ENCODE measurements around the gene TMEM176B. TPM values are rescaled to one million over a fixed set of nuclear protein-coding genes. Genes with fewer than 3 reads are reported as not detected.

TMEM176B gene
- total RNA-seq, 1 experiment from 2014 or later: 0.31 TPM

DNA sequence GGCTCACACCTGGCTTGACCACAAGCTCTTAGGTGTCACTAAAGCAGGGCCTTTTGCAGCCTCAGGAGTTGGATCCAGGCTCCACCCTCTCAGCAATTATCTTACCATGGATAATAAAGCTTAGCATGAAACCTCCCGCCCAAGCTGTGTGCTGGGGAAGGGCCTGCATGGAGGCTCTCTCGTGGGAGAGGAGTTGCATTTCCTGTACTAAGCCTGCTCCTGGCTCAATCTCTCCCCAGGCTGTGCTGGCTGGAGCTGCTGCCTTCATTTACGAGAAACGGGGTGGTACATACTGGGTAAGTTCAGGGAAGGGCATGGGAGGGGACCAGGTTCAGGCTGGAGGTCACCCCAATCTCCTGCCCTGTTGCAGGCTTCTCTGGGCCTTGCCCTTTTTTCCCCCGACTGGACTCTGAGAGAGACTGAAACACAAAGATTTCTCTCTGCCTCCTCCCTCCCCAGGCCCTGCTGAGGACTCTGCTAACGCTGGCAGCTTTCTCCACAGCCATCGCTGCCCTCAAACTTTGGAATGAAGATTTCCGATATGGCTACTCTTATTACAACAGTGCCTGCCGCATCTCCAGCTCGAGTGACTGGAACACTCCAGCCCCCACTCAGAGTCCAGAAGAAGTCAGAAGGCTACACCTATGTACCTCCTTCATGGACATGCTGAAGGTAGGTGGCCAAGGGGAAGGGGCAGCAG is 3.1 kb upstream of the TMEM176B start:
- Histone ChIP-seq H3K36me3 (ENCODE audit: control insufficient read depth, insufficient read depth, low read length) (no peaks in the 10 kb centered on the region), H3K9me3 (ENCODE audit: control insufficient read depth, insufficient read depth, low read depth, low read length) (no peaks in the 10 kb centered on the region), H3K27me3 (ENCODE audit: control insufficient read depth, insufficient read depth, low read length) (peaks cover 2% of the 10 kb centered on the region; the same call in 1 of the 2 replicates), H3K27ac (ENCODE audit: low read length) (no peak overlapping the region), H3K4me1 (ENCODE audit: control insufficient read depth, insufficient read depth, low read length) (no peaks in the 10 kb centered on the region), H3K4me3 (ENCODE audit: low read depth in 2 of 2, low read length in 2 of 2) (no peak overlapping the region)
- DNase-seq (ENCODE audit: low read depth, low spot score) (no peak), ATAC-seq (no peak)
- BruUV-seq (replicated peaks): no TSS peak
- in situ Hi-C loops (cut with HindIII; ENCODE audit: low pct_unique_long_range_greater_than_20kb, low sequenced_read_pairs) (no loop called here), intact Hi-C loops (cut with micrococcal nuclease; ENCODE audit: unreplicated experiment) (no loop called here)
- POLR2A ChIA-PET: no interaction called here
- CTCF ChIA-PET: no interaction called here
- TF ChIP-seq, protein P1, sequence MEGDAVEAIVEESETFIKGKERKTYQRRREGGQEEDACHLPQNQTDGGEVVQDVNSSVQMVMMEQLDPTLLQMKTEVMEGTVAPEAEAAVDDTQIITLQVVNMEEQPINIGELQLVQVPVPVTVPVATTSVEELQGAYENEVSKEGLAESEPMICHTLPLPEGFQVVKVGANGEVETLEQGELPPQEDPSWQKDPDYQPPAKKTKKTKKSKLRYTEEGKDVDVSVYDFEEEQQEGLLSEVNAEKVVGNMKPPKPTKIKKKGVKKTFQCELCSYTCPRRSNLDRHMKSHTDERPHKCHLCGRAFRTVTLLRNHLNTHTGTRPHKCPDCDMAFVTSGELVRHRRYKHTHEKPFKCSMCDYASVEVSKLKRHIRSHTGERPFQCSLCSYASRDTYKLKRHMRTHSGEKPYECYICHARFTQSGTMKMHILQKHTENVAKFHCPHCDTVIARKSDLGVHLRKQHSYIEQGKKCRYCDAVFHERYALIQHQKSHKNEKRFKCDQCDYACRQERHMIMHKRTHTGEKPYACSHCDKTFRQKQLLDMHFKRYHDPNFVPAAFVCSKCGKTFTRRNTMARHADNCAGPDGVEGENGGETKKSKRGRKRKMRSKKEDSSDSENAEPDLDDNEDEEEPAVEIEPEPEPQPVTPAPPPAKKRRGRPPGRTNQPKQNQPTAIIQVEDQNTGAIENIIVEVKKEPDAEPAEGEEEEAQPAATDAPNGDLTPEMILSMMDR (IDR thresholded peaks at IDR 0.05): no peak
- TF ChIP-seq TCF7L2 (IDR thresholded peaks at IDR 0.05; ENCODE audit: low read depth, low read length) (no peak), POLR2AphosphoS5 (IDR thresholded peaks at IDR 0.05; ENCODE audit: low read depth, low read length) (no peak), SIN3A (IDR thresholded peaks at IDR 0.05; ENCODE audit: borderline replicate concordance, insufficient read depth, low read depth, low read length) (no peak)
- TF ChIP-seq, protein P2, sequence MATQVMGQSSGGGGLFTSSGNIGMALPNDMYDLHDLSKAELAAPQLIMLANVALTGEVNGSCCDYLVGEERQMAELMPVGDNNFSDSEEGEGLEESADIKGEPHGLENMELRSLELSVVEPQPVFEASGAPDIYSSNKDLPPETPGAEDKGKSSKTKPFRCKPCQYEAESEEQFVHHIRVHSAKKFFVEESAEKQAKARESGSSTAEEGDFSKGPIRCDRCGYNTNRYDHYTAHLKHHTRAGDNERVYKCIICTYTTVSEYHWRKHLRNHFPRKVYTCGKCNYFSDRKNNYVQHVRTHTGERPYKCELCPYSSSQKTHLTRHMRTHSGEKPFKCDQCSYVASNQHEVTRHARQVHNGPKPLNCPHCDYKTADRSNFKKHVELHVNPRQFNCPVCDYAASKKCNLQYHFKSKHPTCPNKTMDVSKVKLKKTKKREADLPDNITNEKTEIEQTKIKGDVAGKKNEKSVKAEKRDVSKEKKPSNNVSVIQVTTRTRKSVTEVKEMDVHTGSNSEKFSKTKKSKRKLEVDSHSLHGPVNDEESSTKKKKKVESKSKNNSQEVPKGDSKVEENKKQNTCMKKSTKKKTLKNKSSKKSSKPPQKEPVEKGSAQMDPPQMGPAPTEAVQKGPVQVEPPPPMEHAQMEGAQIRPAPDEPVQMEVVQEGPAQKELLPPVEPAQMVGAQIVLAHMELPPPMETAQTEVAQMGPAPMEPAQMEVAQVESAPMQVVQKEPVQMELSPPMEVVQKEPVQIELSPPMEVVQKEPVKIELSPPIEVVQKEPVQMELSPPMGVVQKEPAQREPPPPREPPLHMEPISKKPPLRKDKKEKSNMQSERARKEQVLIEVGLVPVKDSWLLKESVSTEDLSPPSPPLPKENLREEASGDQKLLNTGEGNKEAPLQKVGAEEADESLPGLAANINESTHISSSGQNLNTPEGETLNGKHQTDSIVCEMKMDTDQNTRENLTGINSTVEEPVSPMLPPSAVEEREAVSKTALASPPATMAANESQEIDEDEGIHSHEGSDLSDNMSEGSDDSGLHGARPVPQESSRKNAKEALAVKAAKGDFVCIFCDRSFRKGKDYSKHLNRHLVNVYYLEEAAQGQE (IDR thresholded peaks at IDR 0.05; ENCODE audit: insufficient read depth in 1 of 2, low read depth in 2 of 2, low read length in 1 of 2): no peak

DNA sequence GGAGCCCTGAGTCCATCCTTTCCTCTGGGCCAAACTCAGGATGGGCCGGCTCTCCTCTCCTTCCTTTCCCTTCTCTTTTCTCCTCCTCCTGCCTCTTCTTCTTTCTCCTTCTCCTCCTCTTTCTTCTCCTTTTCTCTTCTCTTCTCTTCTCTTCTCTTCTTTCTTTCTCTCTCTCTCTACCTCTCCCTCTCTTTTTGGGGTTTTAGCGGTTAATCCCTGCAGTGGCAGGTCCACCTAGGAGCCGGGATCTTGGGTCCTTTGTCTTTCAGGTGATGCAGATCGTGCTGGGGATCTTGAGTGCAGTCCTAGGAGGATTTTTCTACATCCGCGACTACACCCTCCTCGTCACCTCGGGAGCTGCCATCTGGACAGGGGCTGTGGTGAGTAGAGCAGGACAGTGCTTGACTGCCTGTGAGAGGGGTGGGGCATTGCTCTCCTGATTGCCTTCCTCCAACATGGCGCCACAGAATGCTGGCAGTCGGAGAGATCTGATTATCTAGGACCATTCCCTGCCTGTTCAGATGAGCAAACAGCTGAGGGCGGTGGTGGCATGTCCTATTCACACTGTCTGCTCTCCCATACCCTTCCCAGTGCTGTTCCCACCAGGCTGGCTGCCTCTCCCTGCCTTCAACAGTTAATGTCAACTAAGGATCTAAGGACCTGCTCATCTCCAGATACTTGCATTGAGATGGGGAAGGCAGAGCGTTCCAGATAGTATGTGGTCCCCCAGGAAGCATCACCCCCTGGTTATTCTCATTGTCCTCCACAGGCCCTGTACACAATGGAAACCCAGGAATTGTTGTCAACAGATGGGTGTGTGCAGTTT is 2.0 kb upstream of the TMEM176B start:
- in situ Hi-C loops (cut with HindIII; ENCODE audit: low pct_unique_long_range_greater_than_20kb, low sequenced_read_pairs) (no loop called here), intact Hi-C loops (cut with micrococcal nuclease; ENCODE audit: unreplicated experiment) (no loop called here)
- ATAC-seq: 0 out of 2 replicates have a peak, but pooled peaks have one; percentile 43
- H3K4me1 ChIP-seq (ENCODE audit: control insufficient read depth, insufficient read depth, low read length): no peaks in the 10 kb centered on the region
- BruUV-seq (replicated peaks): no TSS peak
- no peak overlapping the region for H3K27ac ChIP-seq (ENCODE audit: low read length)
- no peaks in the 10 kb centered on the region for H3K36me3 ChIP-seq (ENCODE audit: control insufficient read depth, insufficient read depth, low read length)
- peaks cover 7% of the 10 kb centered on the region for H3K27me3 ChIP-seq (ENCODE audit: control insufficient read depth, insufficient read depth, low read length)
- no peak for DNase-seq (ENCODE audit: low read depth, low spot score)
- ChIA-PET POLR2A (no interaction called here), CTCF (no interaction called here)
- H3K4me3 ChIP-seq (ENCODE audit: low read depth in 2 of 2, low read length in 2 of 2): no peak overlapping the region
- TF ChIP-seq, protein P1 (IDR thresholded peaks at IDR 0.05): no peak
- TF ChIP-seq SIN3A (IDR thresholded peaks at IDR 0.05; ENCODE audit: borderline replicate concordance, insufficient read depth, low read depth, low read length): no peak
- TF ChIP-seq TCF7L2 (IDR thresholded peaks at IDR 0.05; ENCODE audit: low read depth, low read length): no peak
- no peak for TF ChIP-seq POLR2AphosphoS5 (IDR thresholded peaks at IDR 0.05; ENCODE audit: low read depth, low read length)
- TF ChIP-seq, protein P2 (IDR thresholded peaks at IDR 0.05; ENCODE audit: insufficient read depth in 1 of 2, low read depth in 2 of 2, low read length in 1 of 2): no peak
- H3K9me3 ChIP-seq (ENCODE audit: control insufficient read depth, insufficient read depth, low read depth, low read length): no peaks in the 10 kb centered on the region
